B cell (primary cell): ENCODE data around the gene FRRS1. TPM values are rescaled to one million over a fixed set of nuclear protein-coding genes. Genes with fewer than 3 reads are reported as not detected.

ENCODE experiments used
- ATAC-seq: fragments of 200-7000 bp; cut with Tn5 transposase; one replicate; pipeline ENCODE4 v1.10.0; 2021; ENCODE audit warnings: low read depth, mild to moderate bottlenecking, moderate number of reproducible peaks, moderate library complexity
- CTCF ChIA-PET: fragments of 350-600 bp; sonication (Branson Sonifier 250); formaldehyde crosslinking; loops from one replicate; lab custom pipeline; 2021; ENCODE audit warnings: antibody characterized with exemption, inconsistent platforms; lab: Charles Lee
- POLR2A ChIA-PET: fragments of 350-600 bp; sonication (Branson Sonifier 250); formaldehyde crosslinking; loops from one replicate; lab custom pipeline; 2021; ENCODE audit warnings: antibody characterized with exemption; lab: Charles Lee
- DNase-seq: peaks from one replicate; pipeline ENCODE4 v3.0.0; 2013
- H2AFZ ChIP-seq: 2 replicates; pipeline ENCODE4 v1.6.1; 2012; ENCODE audit warnings: mild to moderate bottlenecking, low read depth, low read length; ENCODE audit not compliant: insufficient read depth, poor library complexity, severe bottlenecking
- H3K27ac ChIP-seq, 2 donors: 1 replicate in 1 of 2; 2 replicates in 1 of 2; pipeline ENCODE4 v1.5.1; 2012 to 2013; ENCODE audit warnings: low read length in 2 of 2, mild to moderate bottlenecking in 2 of 2, moderate library complexity in 1 of 2
- H3K27me3 ChIP-seq, 4 experiments: fragments of 200-600 bp in 1 of 4; sonication (generic) in 1 of 4; replicated peaks in 1 of 4; 1 replicate in 2 of 4; 2 replicates in 2 of 4; pipeline versions ENCODE4 v1.6.1 to v1.7.0; 2013 to 2016; ENCODE audit warnings: low read length in 3 of 4, mild to moderate bottlenecking in 2 of 4, mixed read lengths in 1 of 4, moderate library complexity in 1 of 4; ENCODE audit not compliant: insufficient read depth in 4 of 4, control insufficient read depth in 3 of 4; ENCODE audit errors: control extremely low read depth in 1 of 4
- H3K36me3 ChIP-seq, 2 experiments: replicated peaks in 1 of 2; 1 replicate in 1 of 2; 2 replicates in 1 of 2; pipeline versions ENCODE4 v1.6.1 to v1.7.1; 2013; ENCODE audit warnings: low read length in 1 of 2; ENCODE audit not compliant: insufficient read depth in 2 of 2, control insufficient read depth in 1 of 2; ENCODE audit errors: control extremely low read depth in 1 of 2, extremely low read depth in 1 of 2
- H3K4me1 ChIP-seq, 2 donors: fragments of 200-600 bp in 1 of 2; sonication (generic) in 1 of 2; 1 replicate in 1 of 2; 2 replicates in 1 of 2; pipeline versions ENCODE4 v1.5.1 to v1.6.1; 2013 to 2017; ENCODE audit warnings: low read length in 2 of 2; ENCODE audit not compliant: control insufficient read depth in 2 of 2, insufficient read depth in 2 of 2
- H3K4me2 ChIP-seq: replicated peaks from 2 replicates; pipeline ENCODE3; 2012; ENCODE audit warnings: mild to moderate bottlenecking, low read depth, low read length; ENCODE audit not compliant: poor library complexity, severe bottlenecking
- H3K4me3 ChIP-seq, 5 experiments: fragments of 200-600 bp in 1 of 5; sonication (generic) in 1 of 5; 1 replicate in 3 of 5; 2 replicates in 2 of 5; pipeline versions ENCODE4 v1.5.1 to v1.7.0; 2011 to 2016; ENCODE audit warnings: low read length in 4 of 5, mild to moderate bottlenecking in 4 of 5, low read depth in 2 of 5, control low read depth in 1 of 5, moderate library complexity in 1 of 5; ENCODE audit not compliant: insufficient read depth in 1 of 5; ENCODE audit errors: control extremely low read depth in 1 of 5, extremely low read depth in 1 of 5
- H3K79me2 ChIP-seq: fragments of 200-600 bp; sonication (generic); one replicate; pipeline ENCODE4 v1.6.0; 2016; ENCODE audit warnings: low read length; ENCODE audit not compliant: control insufficient read depth, insufficient read depth
- H3K9ac ChIP-seq: fragments of 200-600 bp; sonication (generic); 2 replicates; pipeline ENCODE4 v1.6.1; 2017; ENCODE audit warnings: mild to moderate bottlenecking, low read length, moderate library complexity
- H3K9me3 ChIP-seq, 3 donors: one replicate each; pipeline versions ENCODE4 v1.6.1 to v1.7.1; 2013; ENCODE audit warnings: low read length in 2 of 3; ENCODE audit not compliant: control insufficient read depth in 2 of 3, insufficient read depth in 1 of 3; ENCODE audit errors: control extremely low read depth in 1 of 3
- H4K20me1 ChIP-seq: 2 replicates; pipeline ENCODE4 v1.6.0; 2012; ENCODE audit warnings: mild to moderate bottlenecking, low read length; ENCODE audit not compliant: insufficient read depth, control insufficient read depth, poor library complexity, severe bottlenecking
- H3K27ac Mint-ChIP-seq: one replicate; pipeline ENCODE4 v1.8.0; 2021; ENCODE audit warnings: mixed read lengths
- H3K27me3 Mint-ChIP-seq: one replicate; pipeline ENCODE4 v1.8.0; 2021; ENCODE audit warnings: mixed read lengths
- H3K4me1 Mint-ChIP-seq: one replicate; pipeline ENCODE4 v1.8.0; 2021; ENCODE audit warnings: mixed read lengths
- H3K4me3 Mint-ChIP-seq: one replicate; pipeline ENCODE4 v1.8.0; 2021; ENCODE audit warnings: mixed read lengths
- H3K9me3 Mint-ChIP-seq: one replicate; pipeline ENCODE4 v1.8.0; 2022; ENCODE audit warnings: mixed read lengths; ENCODE audit not compliant: insufficient read depth
- CTCF ChIP-seq: fragments of 200-600 bp; IDR thresholded peaks from one replicate; pipeline ENCODE4 v1.8.0; 2022; ENCODE audit warnings: antibody characterized with exemption, mild to moderate bottlenecking
- EZH2 ChIP-seq: IDR thresholded peaks from 2 replicates; pipeline ENCODE4 v1.6.1; 2012; ENCODE audit warnings: borderline replicate concordance, low read depth, mild to moderate bottlenecking, moderate library complexity, low read length; ENCODE audit not compliant: insufficient read depth, poor library complexity, severe bottlenecking
- WGBS: methylation state at CpG from one replicate; pipeline ENCODE4 v1.1.5; 2013; ENCODE audit warnings: missing lambda C conversion rate; ENCODE audit not compliant: insufficient coverage; 5-methylcytosine and 5-hydroxymethylcytosine counted together
- intact Hi-C: fragments of 100-400 bp; cut with micrococcal nuclease; formaldehyde crosslinking; loops from one replicate; pipeline ENCODE4 v1.10.0; 2022
- polyA plus RNA-seq: library from polyadenylated mRNA; depleted of rRNA; stranded (reverse); fragments of >200 nt; gene quantifications from 2 replicates; pipeline ENCODE4 v1.2.3, GENCODE V29; 2012
- total RNA-seq, 2 donors: library from RNA; stranded (reverse); fragments of 120-200 nt in 1 of 2; gene quantifications; 1 replicate in 1 of 2; 2 replicates in 1 of 2; pipeline versions ENCODE4 v1.2.3 to v1.2.4, GENCODE V29; 2013 to 2022

The FRRS1 gene
- total and polyA plus RNA-seq, 2 donors (not counting 1 experiment from before 2014, with no cell fraction given), result 0.73 to 0.96 TPM

DNA sequence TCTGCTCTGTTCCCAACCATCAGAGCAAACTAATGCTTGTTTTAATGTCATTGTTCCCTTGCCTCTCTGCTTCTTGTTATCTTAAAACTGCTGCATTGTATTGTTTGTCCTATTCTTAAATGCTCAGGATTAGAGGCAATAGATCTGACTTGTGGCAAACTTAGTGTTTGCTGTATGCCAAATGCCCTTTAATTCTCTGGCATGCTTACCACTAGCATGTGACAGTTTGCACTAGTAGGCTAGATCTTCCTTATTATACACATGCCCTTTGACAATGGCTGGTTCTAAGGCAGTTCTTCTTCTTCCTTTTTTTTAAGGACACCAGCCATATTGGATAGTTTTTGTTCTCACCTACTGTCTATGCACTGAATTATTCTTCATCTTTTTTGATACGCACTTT lies 90.4 kb downstream of the FRRS1 start:
- no peak overlapping the region for H3K27ac ChIP-seq
- Mint-ChIP-seq H3K4me3 (no peak overlapping the region), H3K27ac (no peak overlapping the region), H3K4me1 (no peaks in the 10 kb centered on the region), H3K9me3 (no peaks in the 10 kb centered on the region), H3K27me3 (peaks cover 19% of the 10 kb centered on the region)
- no peak overlapping the region for H3K9ac ChIP-seq
- no peaks in the 10 kb centered on the region for H4K20me1 ChIP-seq
- DNase-seq (no peak), ATAC-seq (no peak)
- peaks cover 0 to 7% (median 3%) of the 10 kb centered on the region in 4 experiments for H3K27me3 ChIP-seq
- H3K4me2 ChIP-seq, result no peak overlapping the region
- H3K79me2 ChIP-seq, result no peaks in the 10 kb centered on the region
- CTCF ChIA-PET, result interaction anchor here (0.9 kb wide), 1 partner anchor 10 kb away, joined by 4 read pairs; no protein-coding TSS in a partner anchor
- peaks cover 0 to 1% (median 0%) of the 10 kb centered on the region in 3 donors for H3K9me3 ChIP-seq
- no peak for TF ChIP-seq CTCF
- TF ChIP-seq EZH2, result no peak
- intact Hi-C loops, result no loop called here
- no peak overlapping the region for H3K4me3 ChIP-seq
- H2AFZ ChIP-seq, result no peak overlapping the region
- no peaks in the 10 kb centered on the region for H3K4me1 ChIP-seq
- WGBS, result no CpG with 5 or more reads among the region's 1 CpG
- no peaks in the 10 kb centered on the region for H3K36me3 ChIP-seq
- POLR2A ChIA-PET, result no interaction called here

DNA sequence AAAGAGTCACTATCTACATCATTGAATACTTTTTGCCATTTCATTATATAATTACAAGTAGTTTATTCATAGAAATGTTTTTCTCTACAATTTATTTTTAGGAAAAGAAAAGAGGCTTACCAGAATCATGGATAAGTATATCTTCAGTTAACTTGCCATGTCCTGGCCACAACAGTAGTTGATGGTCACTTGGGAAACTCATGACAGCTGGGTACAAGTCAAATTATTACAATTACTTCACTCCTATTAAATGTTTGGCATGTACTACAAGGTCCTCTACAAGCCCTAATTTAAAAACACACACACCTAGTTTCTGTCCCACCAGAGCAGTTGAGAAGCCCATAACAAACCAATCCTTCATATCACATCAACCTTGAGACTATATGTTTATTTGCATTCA lies 91.1 kb downstream of the FRRS1 start:
- no peak overlapping the region for H3K27ac Mint-ChIP-seq
- no peak overlapping the region for H3K4me3 Mint-ChIP-seq

More for the DNA sequence above, 91.1 kb downstream of the FRRS1 start:
- peaks cover 0 to 1% (median 0%) of the 10 kb centered on the region in 3 donors for H3K9me3 ChIP-seq
- no peaks in the 10 kb centered on the region for H3K36me3 ChIP-seq
- no peaks in the 10 kb centered on the region for H4K20me1 ChIP-seq
- H3K4me2 ChIP-seq, result no peak overlapping the region
- no peaks in the 10 kb centered on the region for H3K4me1 ChIP-seq
- H3K9ac ChIP-seq, result no peak overlapping the region
- H3K9me3 Mint-ChIP-seq, result no peaks in the 10 kb centered on the region
- ATAC-seq, result no peak
- H3K27ac ChIP-seq, result no peak overlapping the region
- no peak for DNase-seq
- no peak for TF ChIP-seq EZH2
- TF ChIP-seq CTCF, result no peak
- peaks cover 0 to 7% (median 3%) of the 10 kb centered on the region in 4 experiments for H3K27me3 ChIP-seq
- ChIA-PET POLR2A (no interaction called here), CTCF (no interaction called here)
- H3K27me3 Mint-ChIP-seq, result peaks cover 19% of the 10 kb centered on the region
- H3K79me2 ChIP-seq, result no peaks in the 10 kb centered on the region
- H3K4me1 Mint-ChIP-seq, result no peaks in the 10 kb centered on the region
- H2AFZ ChIP-seq, result no peak overlapping the region
- intact Hi-C loops, result no loop called here
- no peak overlapping the region for H3K4me3 ChIP-seq
